ENCODE data around the gene CACNB1.
A peak's percentile ranks its signal among the peaks of the same experiment; 100 is the strongest.

The CACNB1 gene

GRCh38 chr17:39225308-39225958 is 28.0 kb upstream of the CACNB1 start, which contains the start of gene STAC2:
Gene STAC2, minus strand, starts transcription at chr17:39225945. Its CDS starts 443 bp downstream, at chr17:39225502.
- DNase-seq (ENCODE audit: low read depth): no peak
- no peak for TF ChIP-seq CTCF (conservative IDR thresholded peaks at IDR 0.05; ENCODE audit: low read depth, low read length)
- peak within 1 kb of the TSS; percentile 33 for H3K4me3 ChIP-seq (ENCODE audit: low read depth, low read length)

GRCh38 chr17:39224778-39225307 is 27.4 kb upstream of the CACNB1 start:
- no peak overlapping the region for H3K4me3 ChIP-seq (ENCODE audit: low read depth, low read length)
- no peak for TF ChIP-seq CTCF (conservative IDR thresholded peaks at IDR 0.05; ENCODE audit: low read depth, low read length)
- DNase-seq (ENCODE audit: low read depth): no peak

- no peak for DNase-seq (ENCODE audit: low read depth)
- H3K4me3 ChIP-seq (ENCODE audit: low read depth, low read length): no peak overlapping the region
- TF ChIP-seq CTCF (conservative IDR thresholded peaks at IDR 0.05; ENCODE audit: low read depth, low read length): no peak
These were observed 26.7 kb upstream of the CACNB1 start for GRCh38 chr17:39223907-39224777.

GRCh38 chr17:39222866-39223834 is 25.7 kb upstream of the CACNB1 start:
- H3K4me3 ChIP-seq (ENCODE audit: low read depth, low read length): no peak overlapping the region
- no peak for TF ChIP-seq CTCF (conservative IDR thresholded peaks at IDR 0.05; ENCODE audit: low read depth, low read length)
- DNase-seq (ENCODE audit: low read depth): no peak

GRCh38 chr17:39222151-39222550 is 24.7 kb upstream of the CACNB1 start:
- no peak for DNase-seq (ENCODE audit: low read depth)
- H3K4me3 ChIP-seq (ENCODE audit: low read depth, low read length): no peak overlapping the region
- TF ChIP-seq CTCF (conservative IDR thresholded peaks at IDR 0.05; ENCODE audit: low read depth, low read length): no peak

- TF ChIP-seq CTCF (conservative IDR thresholded peaks at IDR 0.05; ENCODE audit: low read depth, low read length): no peak
- no peak overlapping the region for H3K4me3 ChIP-seq (ENCODE audit: low read depth, low read length)
- DNase-seq (ENCODE audit: low read depth): no peak
These were observed 24.1 kb upstream of the CACNB1 start for GRCh38 chr17:39221572-39221971.

Measured in choroid plexus epithelial cell (primary cell).